HepG2 (cell line): Measurements from ENCODE around the gene MADCAM1. TPM values are rescaled to one million over a fixed set of nuclear protein-coding genes. Genes with fewer than 3 reads are reported as not detected.

ENCODE experiments used
- ATAC-seq: fragments of 200-7000 bp; cut with Tn5 transposase; 3 replicates; pipeline ENCODE4 v1.9.1; 2020; ENCODE audit warnings: mild to moderate bottlenecking, moderate library complexity
- BruUV-seq: library from RNA; stranded (reverse); fragments of 400-500 nt; replicated peaks from 2 replicates; lab custom pipeline; 2021; lab: Mats Ljungman, UMichigan
- CTCF ChIA-PET: fragments of 300-600 bp; formaldehyde crosslinking; extraction: SDS; loops from one replicate; lab custom pipeline; 2021; ENCODE audit warnings: low total read pairs, inconsistent platforms, low intra/inter-chr PET ratio; lab: Yijun Ruan, JAX
- POLR2A ChIA-PET: fragments of 350-600 bp; sonication (Branson Sonifier 250); formaldehyde crosslinking; loops from one replicate; lab custom pipeline; 2020; ENCODE audit warnings: antibody characterized with exemption, inconsistent platforms; lab: Yijun Ruan, JAX
- DNase-seq: peaks from one replicate; pipeline ENCODE4 v3.0.0-alpha.2; 2015; ENCODE audit warnings: low spot score
- FAIRE-seq: peaks from 3 replicates; lab custom pipeline; 2011; peaks lifted over from hg19 to GRCh38; lab: Jason Lieb, UNC
- H2AFZ ChIP-seq: one replicate; pipeline ENCODE4 v1.6.1; 2011; ENCODE audit warnings: low read length, inconsistent platforms
- H3K27ac ChIP-seq: fragments of 300-600 bp; 3 replicates; pipeline ENCODE4 v1.8.0; 2011; ENCODE audit warnings: mixed run types, mild to moderate bottlenecking, mixed read lengths, low read length, inconsistent platforms; ENCODE audit not compliant: insufficient read depth; ENCODE audit errors: extremely low read length
- H3K27me3 ChIP-seq, 2 experiments: fragments of 200-600 bp in 1 of 2; 2 replicates in 1 of 2; 3 replicates in 1 of 2; pipeline versions ENCODE4 v1.6.0 to v1.8.0; 2011; ENCODE audit warnings: low read length in 2 of 2, mild to moderate bottlenecking in 2 of 2, moderate library complexity in 2 of 2, inconsistent platforms in 1 of 2; ENCODE audit not compliant: insufficient read depth in 2 of 2, control insufficient read depth in 1 of 2
- H3K36me3 ChIP-seq, 2 experiments: fragments of 200-600 bp in 1 of 2; replicated peaks in 1 of 2; 2 replicates in 1 of 2; 3 replicates in 1 of 2; pipeline versions ENCODE4 v1.5.1 to v1.8.0; 2011; ENCODE audit warnings: low read length in 2 of 2, inconsistent platforms in 1 of 2; ENCODE audit not compliant: insufficient read depth in 2 of 2, control insufficient read depth in 1 of 2
- H3K4me1 ChIP-seq: 2 replicates; pipeline ENCODE4 v1.5.1; 2012; ENCODE audit warnings: low read length, inconsistent platforms; ENCODE audit not compliant: insufficient read depth
- H3K4me2 ChIP-seq: 2 replicates; pipeline ENCODE4 v1.6.0; 2011; ENCODE audit warnings: low read depth, low read length, inconsistent platforms
- H3K4me3 ChIP-seq, 3 experiments: fragments of 200-600 bp in 1 of 3; sonication (generic), shearing (Covaris generic) in 1 of 3; replicated peaks in 1 of 3; 2 replicates each; pipeline ENCODE4 v1.5.1; 2011 to 2016; ENCODE audit warnings: low read length in 3 of 3, inconsistent platforms in 2 of 3, low read depth in 2 of 3, mild to moderate bottlenecking in 2 of 3, control low read depth in 1 of 3, mixed read lengths in 1 of 3; ENCODE audit not compliant: insufficient read depth in 1 of 3
- H3K79me2 ChIP-seq: one replicate; pipeline ENCODE4 v1.6.1; 2011; ENCODE audit warnings: low read length, inconsistent platforms; ENCODE audit not compliant: insufficient read depth
- H3K9ac ChIP-seq: 2 replicates; pipeline ENCODE4 v1.6.0; 2011; ENCODE audit warnings: mild to moderate bottlenecking, low read depth, low read length, inconsistent platforms; ENCODE audit not compliant: insufficient read depth
- H3K9me3 ChIP-seq: 2 replicates; pipeline ENCODE4 v1.5.1; 2012; ENCODE audit warnings: mild to moderate bottlenecking, low read length
- H4K20me1 ChIP-seq: 2 replicates; pipeline ENCODE4 v1.6.0; 2011; ENCODE audit warnings: inconsistent platforms, mild to moderate bottlenecking, low read length, moderate library complexity; ENCODE audit not compliant: insufficient read depth
- ATRX ChIP-seq: sonication (generic); formaldehyde crosslinking; IDR thresholded peaks from 2 replicates; pipeline ENCODE4 v1.4.0; 2020; ENCODE audit warnings: missing genetic modification reagents, borderline replicate concordance
- HMG20A ChIP-seq: IDR thresholded peaks from 2 replicates; pipeline ENCODE4 v1.6.1; 2016; ENCODE audit warnings: borderline replicate concordance
- SOX5 ChIP-seq: IDR thresholded peaks from 2 replicates; pipeline ENCODE4 v1.6.1; 2016; ENCODE audit warnings: borderline replicate concordance
- ZBTB21 ChIP-seq: sonication (generic); formaldehyde crosslinking; IDR thresholded peaks from 2 replicates; pipeline ENCODE4 v1.4.0; 2020; ENCODE audit warnings: missing genetic modification reagents
- ZFP37 ChIP-seq: sonication (generic); formaldehyde crosslinking; IDR thresholded peaks from 2 replicates; pipeline ENCODE4 v1.4.0; 2020; ENCODE audit warnings: missing genetic modification reagents, borderline replicate concordance
- ZNF30 ChIP-seq: sonication (generic); formaldehyde crosslinking; IDR thresholded peaks from 2 replicates; pipeline ENCODE4 v1.5.0; 2020; ENCODE audit warnings: mild to moderate bottlenecking, missing genetic modification reagents
- ZNF563 ChIP-seq: sonication (generic); formaldehyde crosslinking; IDR thresholded peaks from 2 replicates; pipeline ENCODE4 v1.8.0; 2022; ENCODE audit warnings: mild to moderate bottlenecking, moderate library complexity, missing genetic modification reagents
- ZSCAN25 ChIP-seq: sonication (generic); formaldehyde crosslinking; IDR thresholded peaks from 2 replicates; pipeline ENCODE4 v1.8.0; 2022; ENCODE audit warnings: mild to moderate bottlenecking, missing genetic modification reagents
- WGBS: methylation state at CpG from one replicate; pipeline ENCODE4 v1.1.6; 2017; ENCODE audit warnings: low lambda C conversion rate; 5-methylcytosine and 5-hydroxymethylcytosine counted together
- in situ Hi-C: cut with HindIII; loops from 2 replicates; pipeline ENCODE4 v1.10.0; 2017; ENCODE audit warnings: low pct_unique_long_range_greater_than_20kb; ENCODE audit not compliant: extremely low pct_ligation_motif_present
- intact Hi-C: fragments of 100-400 bp; cut with micrococcal nuclease; formaldehyde crosslinking; loops from one replicate; pipeline ENCODE4 v1.10.0; 2022; ENCODE audit not compliant: unreplicated experiment
- polyA plus RNA-seq, 8 experiments: library from polyadenylated mRNA; depleted of rRNA in 3 of 8; stranded (reverse) in 7 of 8; unstranded in 1 of 8; fragments of >200 nt; fragmentation: Illumina TruSeq in 4 of 8; extraction: Trizol in 4 of 8; gene quantifications; 2 replicates each; pipeline versions ENCODE4 v1.2.1 to v1.2.3, GENCODE V29; 2011 to 2016; ENCODE audit warnings: low read depth in 4 of 8, missing spikeins in 1 of 8, mixed read lengths in 1 of 8; ENCODE audit not compliant: insufficient read depth in 1 of 8
- total RNA-seq, 5 experiments: library from RNA; depleted of rRNA; stranded (reverse); fragments of >200 nt; fragmentation: Illumina TruSeq; extraction: Trizol; gene quantifications; 2 replicates each; pipeline ENCODE4 v1.2.3, GENCODE V29; 2016; ENCODE audit warnings: low read depth in 1 of 5
- TF ChIP-seq, protein P1 (sequence below): sonication (generic); formaldehyde crosslinking; IDR thresholded peaks from 2 replicates; pipeline ENCODE4 v1.4.0; 2020; ENCODE audit warnings: mild to moderate bottlenecking, missing genetic modification reagents
- TF ChIP-seq, protein P2 (sequence below): sonication (generic); formaldehyde crosslinking; IDR thresholded peaks from 2 replicates; pipeline ENCODE4 v1.4.0; 2020; ENCODE audit warnings: mild to moderate bottlenecking, missing genetic modification reagents, borderline replicate concordance
- TF ChIP-seq, protein P3 (sequence below): sonication (generic); formaldehyde crosslinking; IDR thresholded peaks from 2 replicates; pipeline ENCODE4 v1.5.0; 2020; ENCODE audit warnings: missing genetic modification reagents
- TF ChIP-seq, protein P4 (sequence below): sonication (generic); formaldehyde crosslinking; IDR thresholded peaks from 2 replicates; pipeline ENCODE4 v1.4.0; 2020; ENCODE audit warnings: low read depth, mild to moderate bottlenecking, missing genetic modification reagents
- TF ChIP-seq, protein P5 (sequence below): sonication (generic); formaldehyde crosslinking; IDR thresholded peaks from 2 replicates; pipeline ENCODE4 v1.5.1; 2020; ENCODE audit warnings: mild to moderate bottlenecking, missing genetic modification reagents, moderate library complexity

MADCAM1 gene
- total and polyA plus RNA-seq, 2 of the 13 experiments (the other 11 are each of a cell fraction or from before 2014, with no cell fraction given): 0.29 to 0.33 TPM

DNA sequence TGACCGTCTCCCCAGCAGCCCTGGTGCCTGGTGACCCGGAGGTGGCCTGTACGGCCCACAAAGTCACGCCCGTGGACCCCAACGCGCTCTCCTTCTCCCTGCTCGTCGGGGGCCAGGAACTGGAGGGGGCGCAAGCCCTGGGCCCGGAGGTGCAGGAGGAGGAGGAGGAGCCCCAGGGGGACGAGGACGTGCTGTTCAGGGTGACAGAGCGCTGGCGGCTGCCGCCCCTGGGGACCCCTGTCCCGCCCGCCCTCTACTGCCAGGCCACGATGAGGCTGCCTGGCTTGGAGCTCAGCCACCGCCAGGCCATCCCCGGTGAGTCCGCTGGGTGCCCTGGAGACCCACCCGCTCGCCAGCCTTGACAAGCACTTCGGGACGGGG is 2.2 kb downstream of the MADCAM1 start:
- ChIA-PET POLR2A (interaction anchor here (1.0 to 1.9 kb wide), 3 partner anchors 8 to 240 kb away, joined by 3 to 14 read pairs (median 5); no protein-coding TSS in a partner anchor), CTCF (no interaction called here)
- DNase-seq (no peak), FAIRE-seq (no peak), ATAC-seq (peak; percentile 59)
- Histone ChIP-seq H3K27ac (no peak overlapping the region), H3K27me3 (peaks cover 0 to 4% of the 10 kb centered on the region in 2 experiments; a peak in 2 of 5 replicates), H3K4me3 (peak overlapping the region; percentile 49 to 78 (median 55)), H3K4me2 (peak overlapping the region; percentile 90), H4K20me1 (no peaks in the 10 kb centered on the region), H3K9ac (peak overlapping the region; percentile 49; the same call in 1 of the 2 replicates), H3K79me2 (no peaks in the 10 kb centered on the region), H2AFZ (no peak overlapping the region), H3K36me3 (no peaks in the 10 kb centered on the region), H3K4me1 (peaks cover 44% of the 10 kb centered on the region), H3K9me3 (no peaks in the 10 kb centered on the region)
- intact Hi-C loops (no loop called here), in situ Hi-C loops (no loop called here)
- BruUV-seq: no TSS peak
- 10% methylated on average over 4 of the region's 26 CpGs for WGBS
- no peak for TF ChIP-seq HMG20A (CRISPR knock-in tag)
- no peak for TF ChIP-seq ZBTB21 (CRISPR knock-in tag)
- TF ChIP-seq, protein P1, sequence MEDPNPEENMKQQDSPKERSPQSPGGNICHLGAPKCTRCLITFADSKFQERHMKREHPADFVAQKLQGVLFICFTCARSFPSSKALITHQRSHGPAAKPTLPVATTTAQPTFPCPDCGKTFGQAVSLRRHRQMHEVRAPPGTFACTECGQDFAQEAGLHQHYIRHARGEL (CRISPR knock-in tag): no peak
- TF ChIP-seq ATRX (CRISPR knock-in tag): no peak
- TF ChIP-seq, protein P2, sequence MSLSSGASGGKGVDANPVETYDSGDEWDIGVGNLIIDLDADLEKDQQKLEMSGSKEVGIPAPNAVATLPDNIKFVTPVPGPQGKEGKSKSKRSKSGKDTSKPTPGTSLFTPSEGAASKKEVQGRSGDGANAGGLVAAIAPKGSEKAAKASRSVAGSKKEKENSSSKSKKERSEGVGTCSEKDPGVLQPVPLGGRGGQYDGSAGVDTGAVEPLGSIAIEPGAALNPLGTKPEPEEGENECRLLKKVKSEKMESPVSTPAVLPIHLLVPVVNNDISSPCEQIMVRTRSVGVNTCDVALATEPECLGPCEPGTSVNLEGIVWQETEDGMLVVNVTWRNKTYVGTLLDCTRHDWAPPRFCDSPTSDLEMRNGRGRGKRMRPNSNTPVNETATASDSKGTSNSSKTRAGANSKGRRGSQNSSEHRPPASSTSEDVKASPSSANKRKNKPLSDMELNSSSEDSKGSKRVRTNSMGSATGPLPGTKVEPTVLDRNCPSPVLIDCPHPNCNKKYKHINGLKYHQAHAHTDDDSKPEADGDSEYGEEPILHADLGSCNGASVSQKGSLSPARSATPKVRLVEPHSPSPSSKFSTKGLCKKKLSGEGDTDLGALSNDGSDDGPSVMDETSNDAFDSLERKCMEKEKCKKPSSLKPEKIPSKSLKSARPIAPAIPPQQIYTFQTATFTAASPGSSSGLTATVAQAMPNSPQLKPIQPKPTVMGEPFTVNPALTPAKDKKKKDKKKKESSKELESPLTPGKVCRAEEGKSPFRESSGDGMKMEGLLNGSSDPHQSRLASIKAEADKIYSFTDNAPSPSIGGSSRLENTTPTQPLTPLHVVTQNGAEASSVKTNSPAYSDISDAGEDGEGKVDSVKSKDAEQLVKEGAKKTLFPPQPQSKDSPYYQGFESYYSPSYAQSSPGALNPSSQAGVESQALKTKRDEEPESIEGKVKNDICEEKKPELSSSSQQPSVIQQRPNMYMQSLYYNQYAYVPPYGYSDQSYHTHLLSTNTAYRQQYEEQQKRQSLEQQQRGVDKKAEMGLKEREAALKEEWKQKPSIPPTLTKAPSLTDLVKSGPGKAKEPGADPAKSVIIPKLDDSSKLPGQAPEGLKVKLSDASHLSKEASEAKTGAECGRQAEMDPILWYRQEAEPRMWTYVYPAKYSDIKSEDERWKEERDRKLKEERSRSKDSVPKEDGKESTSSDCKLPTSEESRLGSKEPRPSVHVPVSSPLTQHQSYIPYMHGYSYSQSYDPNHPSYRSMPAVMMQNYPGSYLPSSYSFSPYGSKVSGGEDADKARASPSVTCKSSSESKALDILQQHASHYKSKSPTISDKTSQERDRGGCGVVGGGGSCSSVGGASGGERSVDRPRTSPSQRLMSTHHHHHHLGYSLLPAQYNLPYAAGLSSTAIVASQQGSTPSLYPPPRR (CRISPR knock-in tag): no peak
- TF ChIP-seq, protein P3, sequence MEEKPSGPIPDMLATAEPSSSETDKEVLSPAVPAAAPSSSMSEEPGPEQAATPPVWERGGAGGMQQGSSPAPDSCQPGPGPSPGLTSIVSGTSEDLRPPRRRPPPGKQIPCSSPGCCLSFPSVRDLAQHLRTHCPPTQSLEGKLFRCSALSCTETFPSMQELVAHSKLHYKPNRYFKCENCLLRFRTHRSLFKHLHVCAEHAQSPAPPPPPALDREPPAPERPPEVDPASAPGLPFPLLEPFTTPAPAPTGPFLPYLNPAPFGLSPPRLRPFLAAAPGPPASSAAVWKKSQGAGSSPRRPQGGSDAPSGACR (CRISPR knock-in tag): no peak
- no peak for TF ChIP-seq ZNF30 (CRISPR knock-in tag)
- TF ChIP-seq ZNF563: 0 out of 2 replicates have a peak, but pooled peaks have one; percentile 36
- no peak for TF ChIP-seq ZFP37
- no peak for TF ChIP-seq ZSCAN25
- TF ChIP-seq SOX5 (CRISPR knock-in tag): no peak
- TF ChIP-seq, protein P4, sequence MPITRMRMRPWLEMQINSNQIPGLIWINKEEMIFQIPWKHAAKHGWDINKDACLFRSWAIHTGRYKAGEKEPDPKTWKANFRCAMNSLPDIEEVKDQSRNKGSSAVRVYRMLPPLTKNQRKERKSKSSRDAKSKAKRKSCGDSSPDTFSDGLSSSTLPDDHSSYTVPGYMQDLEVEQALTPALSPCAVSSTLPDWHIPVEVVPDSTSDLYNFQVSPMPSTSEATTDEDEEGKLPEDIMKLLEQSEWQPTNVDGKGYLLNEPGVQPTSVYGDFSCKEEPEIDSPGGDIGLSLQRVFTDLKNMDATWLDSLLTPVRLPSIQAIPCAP: no peak
- TF ChIP-seq, protein P5, sequence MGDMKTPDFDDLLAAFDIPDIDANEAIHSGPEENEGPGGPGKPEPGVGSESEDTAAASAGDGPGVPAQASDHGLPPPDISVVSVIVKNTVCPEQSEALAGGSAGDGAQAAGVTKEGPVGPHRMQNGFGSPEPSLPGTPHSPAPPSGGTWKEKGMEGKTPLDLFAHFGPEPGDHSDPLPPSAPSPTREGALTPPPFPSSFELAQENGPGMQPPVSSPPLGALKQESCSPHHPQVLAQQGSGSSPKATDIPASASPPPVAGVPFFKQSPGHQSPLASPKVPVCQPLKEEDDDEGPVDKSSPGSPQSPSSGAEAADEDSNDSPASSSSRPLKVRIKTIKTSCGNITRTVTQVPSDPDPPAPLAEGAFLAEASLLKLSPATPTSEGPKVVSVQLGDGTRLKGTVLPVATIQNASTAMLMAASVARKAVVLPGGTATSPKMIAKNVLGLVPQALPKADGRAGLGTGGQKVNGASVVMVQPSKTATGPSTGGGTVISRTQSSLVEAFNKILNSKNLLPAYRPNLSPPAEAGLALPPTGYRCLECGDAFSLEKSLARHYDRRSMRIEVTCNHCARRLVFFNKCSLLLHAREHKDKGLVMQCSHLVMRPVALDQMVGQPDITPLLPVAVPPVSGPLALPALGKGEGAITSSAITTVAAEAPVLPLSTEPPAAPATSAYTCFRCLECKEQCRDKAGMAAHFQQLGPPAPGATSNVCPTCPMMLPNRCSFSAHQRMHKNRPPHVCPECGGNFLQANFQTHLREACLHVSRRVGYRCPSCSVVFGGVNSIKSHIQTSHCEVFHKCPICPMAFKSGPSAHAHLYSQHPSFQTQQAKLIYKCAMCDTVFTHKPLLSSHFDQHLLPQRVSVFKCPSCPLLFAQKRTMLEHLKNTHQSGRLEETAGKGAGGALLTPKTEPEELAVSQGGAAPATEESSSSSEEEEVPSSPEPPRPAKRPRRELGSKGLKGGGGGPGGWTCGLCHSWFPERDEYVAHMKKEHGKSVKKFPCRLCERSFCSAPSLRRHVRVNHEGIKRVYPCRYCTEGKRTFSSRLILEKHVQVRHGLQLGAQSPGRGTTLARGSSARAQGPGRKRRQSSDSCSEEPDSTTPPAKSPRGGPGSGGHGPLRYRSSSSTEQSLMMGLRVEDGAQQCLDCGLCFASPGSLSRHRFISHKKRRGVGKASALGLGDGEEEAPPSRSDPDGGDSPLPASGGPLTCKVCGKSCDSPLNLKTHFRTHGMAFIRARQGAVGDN (CRISPR knock-in tag): peak; percentile 49; the same call in 1 of the 2 replicates
